Sigmoid colon (tissue), 4 donors: ENCODE data around the gene UNC5C.

Experiments used
- CTCF ChIP-seq, 4 experiments: fragments of 450-650 bp in 3 of 4; fragments of 200-600 bp in 1 of 4; IDR thresholded peaks; one replicate each; pipeline ENCODE4 v1.5.1; 2016 to 2019; ENCODE audit warnings: antibody characterized with exemption in 4 of 4, mild to moderate bottlenecking in 3 of 4, moderate library complexity in 2 of 4
- POLR2AphosphoS5 ChIP-seq, 4 donors: sonication (generic); formaldehyde crosslinking; IDR thresholded peaks; one replicate each; pipeline ENCODE4 v1.6.1; 2017; ENCODE audit warnings: antibody characterized with exemption in 4 of 4

DNA sequence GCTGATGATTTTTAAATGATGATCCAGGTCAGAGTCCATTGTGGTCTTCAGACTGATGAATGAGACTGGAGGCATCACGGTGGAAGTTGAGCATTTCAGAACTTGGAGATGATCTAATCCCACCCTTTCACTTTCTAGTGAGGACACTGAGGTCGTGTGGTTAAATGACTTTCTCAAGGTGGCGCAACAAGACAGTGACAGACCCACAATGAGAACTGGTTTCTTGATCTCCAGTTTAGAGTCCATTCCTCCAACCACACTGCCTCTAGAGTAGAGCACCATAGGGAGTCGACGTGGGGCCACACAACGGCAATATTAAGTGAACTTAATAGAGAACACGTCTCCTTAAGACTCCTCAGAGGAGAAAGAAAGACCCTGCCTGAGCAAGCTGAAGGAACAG, 381.0 kb downstream of the UNC5C start:
- no peak for TF ChIP-seq POLR2AphosphoS5 (IDR thresholded peaks at IDR 0.05)
- TF ChIP-seq CTCF (IDR thresholded peaks at IDR 0.05), result no peak
